Measurements from ENCODE around the gene PCBP3. TPM values are rescaled to one million over a fixed set of nuclear protein-coding genes. Genes with fewer than 3 reads are reported as not detected.

PCBP3 gene
- total RNA-seq, 1 experiment from 2014 or later, result 1.4 TPM

DNA sequence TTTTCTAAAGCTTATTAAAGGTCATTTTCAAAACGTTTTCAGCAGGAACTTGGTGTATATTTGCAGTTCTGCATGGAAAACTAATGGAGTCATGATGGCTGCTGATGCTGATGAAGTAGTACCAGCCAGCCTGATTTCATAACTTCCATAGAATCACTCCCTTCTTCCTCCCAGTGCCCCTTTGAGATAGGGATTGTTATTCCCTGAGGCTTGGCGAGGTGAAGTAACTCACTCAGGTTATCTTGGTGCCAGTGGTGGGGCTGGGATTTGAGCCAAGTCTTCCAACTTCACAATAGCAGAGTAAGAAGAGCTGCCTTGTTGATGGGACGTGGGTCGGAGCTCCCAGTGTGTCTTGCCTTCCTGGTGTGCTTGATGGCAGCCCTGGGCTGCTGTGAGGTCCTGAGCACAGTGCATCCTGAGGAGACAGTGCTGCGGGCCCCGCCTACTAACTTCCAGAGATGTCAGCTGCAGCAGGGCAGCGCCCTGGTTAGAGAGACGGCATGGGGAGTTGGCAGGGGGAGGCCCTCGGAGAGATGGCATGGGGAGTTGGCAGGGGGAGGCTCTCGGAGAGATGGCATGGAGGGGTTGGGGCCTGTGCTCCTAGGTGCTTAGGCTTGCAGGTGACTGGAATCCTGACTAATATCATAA is 92.6 kb downstream of the PCBP3 start:
- Mint-ChIP-seq H3K9me3 (ENCODE audit: low read depth, unreplicated experiment) (no peaks in the 10 kb centered on the region), H3K27me3 (ENCODE audit: unreplicated experiment) (peaks cover 46% of the 10 kb centered on the region), H3K4me1 (ENCODE audit: low read depth, unreplicated experiment) (no peaks in the 10 kb centered on the region), H3K27ac (ENCODE audit: unreplicated experiment) (no peak overlapping the region), H3K4me3 (ENCODE audit: low read depth, unreplicated experiment) (no peak overlapping the region), H3K36me3 (ENCODE audit: insufficient read depth, unreplicated experiment) (no peaks in the 10 kb centered on the region)
- no TSS peak for BruUV-seq (replicated peaks)
- intact Hi-C loops (cut with micrococcal nuclease; ENCODE audit: unreplicated experiment), result no loop called here
- CTCF ChIA-PET, result no interaction called here
- TF ChIP-seq, protein P1, sequence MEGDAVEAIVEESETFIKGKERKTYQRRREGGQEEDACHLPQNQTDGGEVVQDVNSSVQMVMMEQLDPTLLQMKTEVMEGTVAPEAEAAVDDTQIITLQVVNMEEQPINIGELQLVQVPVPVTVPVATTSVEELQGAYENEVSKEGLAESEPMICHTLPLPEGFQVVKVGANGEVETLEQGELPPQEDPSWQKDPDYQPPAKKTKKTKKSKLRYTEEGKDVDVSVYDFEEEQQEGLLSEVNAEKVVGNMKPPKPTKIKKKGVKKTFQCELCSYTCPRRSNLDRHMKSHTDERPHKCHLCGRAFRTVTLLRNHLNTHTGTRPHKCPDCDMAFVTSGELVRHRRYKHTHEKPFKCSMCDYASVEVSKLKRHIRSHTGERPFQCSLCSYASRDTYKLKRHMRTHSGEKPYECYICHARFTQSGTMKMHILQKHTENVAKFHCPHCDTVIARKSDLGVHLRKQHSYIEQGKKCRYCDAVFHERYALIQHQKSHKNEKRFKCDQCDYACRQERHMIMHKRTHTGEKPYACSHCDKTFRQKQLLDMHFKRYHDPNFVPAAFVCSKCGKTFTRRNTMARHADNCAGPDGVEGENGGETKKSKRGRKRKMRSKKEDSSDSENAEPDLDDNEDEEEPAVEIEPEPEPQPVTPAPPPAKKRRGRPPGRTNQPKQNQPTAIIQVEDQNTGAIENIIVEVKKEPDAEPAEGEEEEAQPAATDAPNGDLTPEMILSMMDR (IDR thresholded peaks at IDR 0.05; ENCODE audit: unreplicated experiment), result no peak
- no peak for DNase-seq

DNA sequence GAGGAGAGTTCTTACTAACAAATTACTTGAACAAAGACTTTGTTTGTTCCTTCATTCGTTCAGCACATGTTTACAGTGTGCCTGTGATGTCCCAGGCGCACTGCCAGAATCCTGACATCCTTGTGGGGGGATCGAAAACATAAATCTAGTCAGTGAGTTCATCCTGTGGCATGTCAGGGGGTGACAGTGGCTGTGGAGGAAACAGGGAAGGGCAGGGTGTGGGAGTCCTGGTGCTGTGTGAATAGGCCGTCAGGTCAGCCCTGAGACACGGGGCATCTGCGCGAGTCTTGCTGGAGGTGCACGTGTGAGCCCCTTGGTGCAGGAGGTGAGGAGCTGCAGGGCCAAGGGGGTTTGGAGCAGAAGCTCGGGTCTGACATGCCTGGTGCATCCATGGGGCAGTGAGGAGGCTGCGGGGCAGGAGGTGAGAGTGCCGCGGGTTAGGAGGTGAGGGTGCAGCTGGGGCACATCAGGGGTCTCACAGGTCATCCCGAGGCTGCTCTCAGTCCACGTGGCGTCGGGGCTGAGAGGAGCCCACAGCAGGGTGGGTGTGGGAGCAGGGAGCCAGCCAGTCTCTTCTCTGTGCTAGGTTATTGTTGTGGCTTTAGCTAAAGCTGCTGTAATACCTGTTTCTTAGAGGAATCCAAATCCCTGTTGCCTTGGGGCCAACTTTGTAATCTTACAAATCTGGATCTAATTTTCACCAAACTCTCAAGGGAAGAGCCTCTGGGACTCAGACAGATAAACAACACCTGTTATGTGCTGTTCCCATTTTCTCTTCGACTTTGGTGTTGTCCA is 93.4 kb downstream of the PCBP3 start:
- CTCF ChIA-PET, result no interaction called here

DNA sequence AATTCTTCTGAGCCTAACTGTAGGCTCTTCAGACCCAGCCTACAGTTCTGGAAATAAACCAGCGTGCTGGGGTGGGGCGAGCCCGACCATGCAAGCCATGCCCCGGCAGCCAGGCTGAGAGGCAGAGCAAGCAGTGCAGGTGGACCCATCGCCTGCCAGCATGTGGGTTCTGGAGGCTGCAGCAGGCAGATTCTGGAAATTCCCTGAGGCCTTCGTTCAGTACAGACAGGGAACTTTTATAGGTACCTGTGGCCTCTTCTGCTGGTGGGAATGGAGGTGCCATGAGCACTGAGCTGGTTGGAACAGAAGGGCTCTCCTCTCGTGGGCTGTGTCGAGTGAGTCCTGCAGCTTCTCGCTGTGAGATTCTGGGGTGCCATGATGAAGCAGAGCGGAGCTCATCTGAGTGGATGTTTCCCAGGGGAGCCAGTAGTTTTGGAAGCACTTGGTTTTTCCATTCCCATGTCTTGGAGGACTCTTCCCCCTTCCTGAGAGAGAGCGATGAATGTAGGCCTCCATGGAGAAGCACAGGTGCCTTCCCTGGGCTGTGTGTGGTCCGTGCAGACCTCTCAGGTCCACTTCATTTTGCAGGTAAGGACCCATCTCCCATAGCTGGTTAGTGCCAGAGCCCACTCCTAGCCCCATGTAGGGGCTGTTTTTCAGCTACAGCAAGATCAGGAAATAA is 94.1 kb downstream of the PCBP3 start:
- H3K27ac Mint-ChIP-seq (ENCODE audit: unreplicated experiment), result no peak overlapping the region

More for the DNA sequence above, 93.4 kb downstream of the PCBP3 start:
- Mint-ChIP-seq H3K27ac (ENCODE audit: unreplicated experiment) (no peak overlapping the region), H3K4me1 (ENCODE audit: low read depth, unreplicated experiment) (no peaks in the 10 kb centered on the region), H3K4me3 (ENCODE audit: low read depth, unreplicated experiment) (no peak overlapping the region), H3K36me3 (ENCODE audit: insufficient read depth, unreplicated experiment) (no peaks in the 10 kb centered on the region), H3K9me3 (ENCODE audit: low read depth, unreplicated experiment) (no peaks in the 10 kb centered on the region), H3K27me3 (ENCODE audit: unreplicated experiment) (peaks cover 40% of the 10 kb centered on the region)
- no peak for DNase-seq
- intact Hi-C loops (cut with micrococcal nuclease; ENCODE audit: unreplicated experiment), result no loop called here
- no TSS peak for BruUV-seq (replicated peaks)
- TF ChIP-seq, protein P1 (IDR thresholded peaks at IDR 0.05; ENCODE audit: unreplicated experiment), result no peak

More for the DNA sequence above, 94.1 kb downstream of the PCBP3 start:
- intact Hi-C loops (cut with micrococcal nuclease; ENCODE audit: unreplicated experiment), result no loop called here
- TF ChIP-seq, protein P1 (IDR thresholded peaks at IDR 0.05; ENCODE audit: unreplicated experiment), result no peak
- no peak for DNase-seq
- no peak overlapping the region for H3K4me3 Mint-ChIP-seq (ENCODE audit: low read depth, unreplicated experiment)
- no peaks in the 10 kb centered on the region for H3K36me3 Mint-ChIP-seq (ENCODE audit: insufficient read depth, unreplicated experiment)
- CTCF ChIA-PET, result interaction anchor here (0.7 kb wide), 1 partner anchor 19 kb away, joined by 6 read pairs; no protein-coding TSS in a partner anchor
- H3K4me1 Mint-ChIP-seq (ENCODE audit: low read depth, unreplicated experiment), result no peaks in the 10 kb centered on the region
- no TSS peak for BruUV-seq (replicated peaks)
- no peaks in the 10 kb centered on the region for H3K9me3 Mint-ChIP-seq (ENCODE audit: low read depth, unreplicated experiment)
- H3K27me3 Mint-ChIP-seq (ENCODE audit: unreplicated experiment), result peaks cover 40% of the 10 kb centered on the region
